Activated CD8-positive, alpha-beta T cell treated with anti-CD3 and anti-CD28 coated beads, Interleukin-2, amount 10 ng/mL, durations not matched to agents 7 days and 5 days (primary cell): Measurements from ENCODE around the gene STYXL1. TPM values are rescaled to one million over a fixed set of nuclear protein-coding genes. Genes with fewer than 3 reads are reported as not detected.

ENCODE experiments used
- ATAC-seq: fragments of 150-1000 bp; cut with Tn5 transposase; one replicate; pipeline ENCODE4 v1.10.0; 2021; ENCODE audit warnings: moderate library complexity
- CTCF ChIA-PET: fragments of 350-600 bp; sonication (Branson Sonifier 250); formaldehyde crosslinking; loops from one replicate; lab custom pipeline; 2021; ENCODE audit warnings: antibody characterized with exemption; lab: Charles Lee
- POLR2A ChIA-PET: fragments of 350-600 bp; sonication (Branson Sonifier 250); formaldehyde crosslinking; loops from one replicate; lab custom pipeline; 2021; ENCODE audit warnings: antibody characterized with exemption; lab: Charles Lee
- DNase-seq: peaks from one replicate; pipeline ENCODE4 v3.0.0-alpha.2; 2020
- H3K27ac Mint-ChIP-seq: one replicate; pipeline ENCODE4 v1.8.0; 2021; ENCODE audit warnings: mild to moderate bottlenecking, mixed read lengths
- H3K27me3 Mint-ChIP-seq: one replicate; pipeline ENCODE4 v1.8.0; 2021; ENCODE audit warnings: low read depth, mixed read lengths
- H3K36me3 Mint-ChIP-seq: one replicate; pipeline ENCODE4 v1.8.0; 2021; ENCODE audit warnings: low read depth, mixed read lengths
- H3K4me1 Mint-ChIP-seq: one replicate; pipeline ENCODE4 v1.8.0; 2021; ENCODE audit warnings: low read depth, mixed read lengths
- H3K4me3 Mint-ChIP-seq: one replicate; pipeline ENCODE4 v1.8.0; 2021; ENCODE audit warnings: mild to moderate bottlenecking, mixed read lengths
- H3K9me3 Mint-ChIP-seq: one replicate; pipeline ENCODE4 v1.8.0; 2022; ENCODE audit warnings: mixed read lengths; ENCODE audit not compliant: insufficient read depth
- total RNA-seq, 2 experiments: library from RNA; stranded (reverse); gene quantifications; one replicate each; pipeline ENCODE4 v1.2.3, GENCODE V29; 2021

The STYXL1 gene
- total RNA-seq, 2 experiments from 2014 or later, result 27.2 to 28.2 TPM

- H3K4me1 Mint-ChIP-seq, result no peaks in the 10 kb centered on the region
- H3K36me3 Mint-ChIP-seq, result peaks cover under 1% of the 10 kb centered on the region
- H3K4me3 Mint-ChIP-seq, result no peak overlapping the region
- ChIA-PET POLR2A (interaction anchor here (0.6 to 1.2 kb wide), 2 partner anchors 12 to 70 kb away, joined by 5 read pairs; partner anchors contain the start of gene TMEM120A), CTCF (no interaction called here)
- no peaks in the 10 kb centered on the region for H3K27me3 Mint-ChIP-seq
- ATAC-seq (no peak), DNase-seq (no peak)
- H3K27ac Mint-ChIP-seq, result no peak overlapping the region
- no peaks in the 10 kb centered on the region for H3K9me3 Mint-ChIP-seq
Observed at GRCh38 chr7:75981453-75982305, 66.1 kb downstream of the STYXL1 start.

- no peaks in the 10 kb centered on the region for H3K9me3 Mint-ChIP-seq
- POLR2A ChIA-PET, result no interaction called here
- CTCF ChIA-PET, result no interaction called here
- no peaks in the 10 kb centered on the region for H3K27me3 Mint-ChIP-seq
- H3K36me3 Mint-ChIP-seq, result no peaks in the 10 kb centered on the region
- no peaks in the 10 kb centered on the region for H3K4me1 Mint-ChIP-seq
- no peak for DNase-seq
- H3K27ac Mint-ChIP-seq, result no peak overlapping the region
- ATAC-seq, result no peak
- H3K4me3 Mint-ChIP-seq, result no peak overlapping the region
Observed at GRCh38 chr7:75981203-75981452, 66.7 kb downstream of the STYXL1 start.

GRCh38 chr7:75980430-75981202, 67.2 kb downstream of the STYXL1 start:
- CTCF ChIA-PET, result no interaction called here
- no peaks in the 10 kb centered on the region for H3K36me3 Mint-ChIP-seq
- POLR2A ChIA-PET, result no interaction called here
- no peaks in the 10 kb centered on the region for H3K27me3 Mint-ChIP-seq
- DNase-seq (no peak), ATAC-seq (no peak)
- H3K4me1 Mint-ChIP-seq, result no peaks in the 10 kb centered on the region
- no peaks in the 10 kb centered on the region for H3K9me3 Mint-ChIP-seq
- no peak overlapping the region for H3K27ac Mint-ChIP-seq
- no peak overlapping the region for H3K4me3 Mint-ChIP-seq

GRCh38 chr7:75979759-75980429, 67.9 kb downstream of the STYXL1 start:
- Mint-ChIP-seq H3K27me3 (no peaks in the 10 kb centered on the region), H3K9me3 (no peaks in the 10 kb centered on the region), H3K36me3 (no peaks in the 10 kb centered on the region), H3K4me1 (no peaks in the 10 kb centered on the region), H3K4me3 (no peak overlapping the region), H3K27ac (no peak overlapping the region)
- CTCF ChIA-PET, result no interaction called here
- POLR2A ChIA-PET, result no interaction called here
- DNase-seq, result no peak
- ATAC-seq, result no peak

DNA sequence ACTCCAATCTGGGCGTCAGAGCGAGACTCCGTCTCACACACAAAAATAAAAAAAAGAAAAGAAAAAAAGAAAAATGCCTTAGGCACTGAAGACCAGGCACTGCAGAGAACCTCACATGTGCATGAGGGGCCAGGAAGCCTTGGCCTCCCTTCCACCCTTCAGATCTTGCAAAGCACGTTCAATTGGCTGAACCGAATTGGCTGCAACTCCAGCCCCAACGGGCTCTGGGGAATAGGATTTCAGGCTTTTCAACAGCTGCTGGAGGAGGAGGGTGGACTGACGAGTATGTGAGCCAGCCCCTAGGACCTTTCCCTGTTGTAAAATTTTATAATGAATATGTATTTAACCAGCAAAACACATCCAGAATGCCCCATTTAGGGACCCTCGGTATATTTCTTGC, 70.1 kb downstream of the STYXL1 start:
- ATAC-seq (no peak), DNase-seq (no peak)
- ChIA-PET POLR2A (no interaction called here), CTCF (no interaction called here)
- Mint-ChIP-seq H3K27ac (no peak overlapping the region), H3K4me3 (no peak overlapping the region), H3K36me3 (peaks cover 2% of the 10 kb centered on the region), H3K27me3 (no peaks in the 10 kb centered on the region), H3K9me3 (no peaks in the 10 kb centered on the region), H3K4me1 (no peaks in the 10 kb centered on the region)

DNA sequence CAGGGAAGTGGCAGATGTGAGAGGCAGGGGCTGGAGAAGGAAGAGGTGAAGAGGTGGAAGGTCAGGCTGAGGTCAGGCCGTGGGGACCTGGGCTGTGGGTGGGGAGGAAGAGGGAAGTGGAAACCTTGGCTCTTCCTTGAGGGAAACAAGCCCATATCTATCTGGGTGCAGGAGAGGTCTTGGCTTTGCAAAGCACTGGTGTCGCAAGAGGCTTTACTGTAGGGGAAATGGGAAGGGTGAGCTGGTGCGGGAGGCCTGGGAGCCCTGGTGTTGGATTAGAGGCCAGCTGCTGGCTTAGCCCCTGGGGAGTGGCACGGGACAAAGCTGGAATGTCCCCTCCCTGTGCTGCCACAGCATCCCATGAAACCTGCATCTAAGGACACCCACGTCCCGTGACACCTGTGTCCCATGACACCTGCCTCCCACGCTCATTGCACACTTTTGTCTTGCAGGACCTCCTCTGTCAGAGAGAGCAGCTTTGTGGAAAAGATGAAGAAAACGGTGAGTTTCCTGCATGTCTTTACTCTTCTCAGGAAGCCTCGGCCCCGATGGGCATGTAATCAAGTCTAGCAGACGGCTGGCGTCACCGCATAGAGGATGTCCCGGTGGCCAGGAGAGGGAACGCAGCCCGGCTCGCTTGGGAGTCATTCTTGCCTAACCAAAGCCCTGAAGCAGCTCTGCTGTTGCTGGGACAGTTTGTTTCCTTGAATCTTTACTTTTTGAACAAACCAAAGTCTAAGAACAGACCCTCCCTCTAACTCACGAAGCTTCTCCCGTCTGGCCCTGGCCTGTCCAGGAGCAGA, 75.6 kb downstream of the STYXL1 start:
- ATAC-seq, result no peak
- no peak overlapping the region for H3K4me3 Mint-ChIP-seq
- H3K36me3 Mint-ChIP-seq, result peaks cover 4% of the 10 kb centered on the region
- POLR2A ChIA-PET, result no interaction called here
- no peaks in the 10 kb centered on the region for H3K27me3 Mint-ChIP-seq
- CTCF ChIA-PET, result no interaction called here
- H3K4me1 Mint-ChIP-seq, result no peaks in the 10 kb centered on the region
- H3K27ac Mint-ChIP-seq, result no peak overlapping the region
- no peaks in the 10 kb centered on the region for H3K9me3 Mint-ChIP-seq
- DNase-seq, result no peak

DNA sequence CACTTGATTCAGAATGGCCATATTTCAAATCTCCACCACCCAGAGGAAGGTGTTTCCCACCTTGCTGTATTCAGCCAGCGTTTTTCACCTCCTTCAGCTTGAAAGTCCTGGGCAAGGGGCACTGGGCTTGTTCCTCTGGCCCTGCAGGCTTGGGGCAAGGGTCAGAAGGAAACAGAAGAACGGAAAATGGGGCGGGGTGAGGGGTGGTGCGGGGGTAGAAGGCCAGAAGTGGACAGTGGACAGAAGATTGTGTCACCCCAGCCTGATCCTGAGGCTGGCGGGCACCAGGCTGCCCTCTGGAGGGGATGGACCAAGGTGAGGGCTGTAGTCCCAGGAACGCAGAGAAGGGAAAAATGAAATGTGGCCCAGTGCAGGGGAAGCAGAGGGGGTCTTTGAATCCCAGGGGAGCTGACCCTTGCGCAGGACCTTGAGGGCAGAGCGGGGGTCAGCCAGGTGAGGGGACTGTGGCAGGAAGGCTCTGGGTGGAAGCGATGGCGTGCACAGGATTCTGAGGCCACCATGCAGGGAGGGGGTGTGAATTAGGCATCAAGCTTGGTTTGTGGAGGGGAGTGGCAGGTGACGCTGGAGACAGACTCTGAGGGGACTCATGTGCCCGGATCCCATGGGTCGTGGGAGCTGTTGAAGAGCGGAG, 76.4 kb downstream of the STYXL1 start:
- no peak for DNase-seq
- no peak overlapping the region for H3K4me3 Mint-ChIP-seq
- no peaks in the 10 kb centered on the region for H3K4me1 Mint-ChIP-seq
- H3K36me3 Mint-ChIP-seq, result peaks cover 4% of the 10 kb centered on the region
- no peaks in the 10 kb centered on the region for H3K27me3 Mint-ChIP-seq
- ATAC-seq, result no peak
- ChIA-PET POLR2A (no interaction called here), CTCF (no interaction called here)
- H3K9me3 Mint-ChIP-seq, result no peaks in the 10 kb centered on the region
- H3K27ac Mint-ChIP-seq, result no peak overlapping the region

- H3K27me3 Mint-ChIP-seq, result no peaks in the 10 kb centered on the region
- H3K9me3 Mint-ChIP-seq, result no peaks in the 10 kb centered on the region
- ChIA-PET CTCF (no interaction called here), POLR2A (no interaction called here)
- DNase-seq (no peak), ATAC-seq (no peak)
- H3K4me3 Mint-ChIP-seq, result no peak overlapping the region
- no peaks in the 10 kb centered on the region for H3K4me1 Mint-ChIP-seq
- H3K27ac Mint-ChIP-seq, result no peak overlapping the region
- H3K36me3 Mint-ChIP-seq, result peaks cover 4% of the 10 kb centered on the region
Observed at GRCh38 chr7:75969704-75970498, 77.9 kb downstream of the STYXL1 start.

- Mint-ChIP-seq H3K9me3 (no peaks in the 10 kb centered on the region), H3K27ac (no peak overlapping the region), H3K27me3 (no peaks in the 10 kb centered on the region), H3K4me3 (no peak overlapping the region), H3K36me3 (peaks cover 2% of the 10 kb centered on the region), H3K4me1 (no peaks in the 10 kb centered on the region)
- POLR2A ChIA-PET, result interaction anchor here (0.6 kb wide), 1 partner anchor 35 kb away, joined by 3 read pairs; no protein-coding TSS in a partner anchor
- no peak for ATAC-seq
- no peak for DNase-seq
- CTCF ChIA-PET, result no interaction called here
Observed at GRCh38 chr7:75969182-75969581, 78.6 kb downstream of the STYXL1 start.

- ATAC-seq, result no peak
- no peak overlapping the region for H3K4me3 Mint-ChIP-seq
- no peak for DNase-seq
- H3K36me3 Mint-ChIP-seq, result peaks cover 2% of the 10 kb centered on the region
- H3K4me1 Mint-ChIP-seq, result no peaks in the 10 kb centered on the region
- no peak overlapping the region for H3K27ac Mint-ChIP-seq
- CTCF ChIA-PET, result no interaction called here
- POLR2A ChIA-PET, result interaction anchor here (0.6 kb wide), 1 partner anchor 36 kb away, joined by 3 read pairs; no protein-coding TSS in a partner anchor
- no peaks in the 10 kb centered on the region for H3K27me3 Mint-ChIP-seq
- no peaks in the 10 kb centered on the region for H3K9me3 Mint-ChIP-seq
Observed at GRCh38 chr7:75968561-75969001, 79.2 kb downstream of the STYXL1 start.
